Endometrium (tissue), 2 donors: ENCODE results near the gene PRKAR1A.
"Not testable (repeated sequence)": the region's sequence is repeated elsewhere in the genome, so short reads cannot be mapped to it uniquely, and the experiment has no call there.

ENCODE experiments used
- FAIRE-seq: peaks from 2 replicates; lab custom pipeline; 2012; peaks lifted over from hg19 to GRCh38; lab: Jason Lieb, UNC
- donor health status: control.
- donor health status: control.

PRKAR1A gene

GRCh38 chr17:68512247-68512959 is at the start of gene PRKAR1A:
Gene PRKAR1A (plus strand): TSS chr17:68512430. CDS start chr17:68515400, 2,970 bp downstream.
- FAIRE-seq: no peak

DNA sequence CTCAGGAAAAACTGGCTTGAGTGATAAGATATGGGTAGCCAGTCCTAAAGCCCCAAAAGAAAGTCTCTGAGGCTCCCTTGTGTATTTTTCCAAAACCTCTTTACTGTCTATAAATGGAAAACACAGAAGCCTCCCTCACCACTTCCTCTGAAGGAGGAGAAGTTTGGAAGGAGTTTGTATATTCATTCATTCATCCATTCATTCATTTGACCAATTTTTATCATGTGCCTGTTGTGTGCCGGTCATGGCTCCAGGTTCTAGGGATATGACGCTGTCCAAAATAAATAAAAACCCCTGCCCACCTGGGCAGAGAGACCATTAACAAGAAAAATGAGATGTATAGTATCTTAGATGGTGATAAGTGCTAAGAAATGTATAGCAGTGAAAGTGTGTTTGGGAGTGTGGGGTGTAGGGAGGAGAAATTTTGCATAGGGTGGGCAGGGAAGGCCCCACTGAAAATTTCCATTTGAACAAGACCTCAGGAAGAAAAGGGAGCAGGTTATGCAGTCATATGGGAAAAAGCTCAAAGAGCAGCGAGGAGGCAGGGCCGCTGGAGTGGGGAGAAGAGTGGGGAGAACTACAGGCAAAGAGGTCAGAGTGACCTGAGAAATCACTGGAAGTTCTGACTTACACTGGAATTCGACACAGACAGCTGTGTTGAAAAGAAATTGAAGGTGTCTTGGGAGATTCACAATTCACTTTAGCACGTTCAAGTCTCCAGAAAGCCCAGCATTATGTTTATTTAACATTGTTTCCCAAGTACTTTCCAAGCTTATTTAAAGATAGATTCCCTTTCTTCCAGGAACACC is 48.8 kb upstream of the PRKAR1A start:
- no peak for FAIRE-seq

DNA sequence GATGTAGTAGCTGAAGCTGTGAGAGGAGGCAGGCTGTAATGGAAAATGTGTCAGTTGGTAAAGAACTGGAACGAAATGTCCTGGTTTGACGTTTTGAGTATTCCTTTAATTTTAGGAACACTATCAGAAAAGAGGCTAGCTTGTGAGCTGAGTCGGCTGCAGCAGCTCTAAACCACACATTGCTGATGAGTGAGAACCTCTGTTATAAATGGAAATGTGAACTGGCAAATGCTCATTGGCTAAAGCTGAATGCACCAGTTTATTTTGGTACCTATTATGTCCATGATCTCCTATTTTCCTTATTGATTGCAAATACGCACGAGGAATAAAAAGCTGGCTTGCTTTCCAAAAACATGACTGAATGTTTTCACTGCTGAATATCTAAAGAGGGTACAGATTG is 43.9 kb upstream of the PRKAR1A start:
- no peak for FAIRE-seq

- no peak for FAIRE-seq
These were observed 43.4 kb upstream of the PRKAR1A start for GRCh38 chr17:68468788-68469187.

DNA sequence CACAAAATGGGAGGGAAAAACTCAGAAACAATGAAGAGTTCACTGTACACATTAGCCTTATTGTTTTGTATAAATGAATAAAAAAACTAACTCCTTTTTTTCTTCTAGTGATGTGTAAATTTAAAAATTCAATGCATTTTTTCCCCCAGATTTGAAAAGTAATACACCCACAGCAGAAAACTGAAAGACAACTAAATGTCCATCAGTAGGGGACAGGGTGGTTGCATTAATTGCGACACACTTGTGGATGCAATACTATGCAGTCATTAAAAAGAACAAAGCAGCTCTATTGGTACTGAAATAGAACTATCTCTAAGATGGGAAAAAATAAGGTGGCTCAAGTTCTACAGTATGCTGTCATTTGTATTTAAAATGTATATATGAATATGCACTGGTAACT is 41.3 kb upstream of the PRKAR1A start:
- FAIRE-seq: no peak

GRCh38 chr17:68480885-68481284 is 31.3 kb upstream of the PRKAR1A start:
- no peak for FAIRE-seq

GRCh38 chr17:68482576-68483041 is 29.6 kb upstream of the PRKAR1A start:
- FAIRE-seq: no peak

- FAIRE-seq: no peak
These were observed 27.8 kb upstream of the PRKAR1A start for GRCh38 chr17:68484458-68484857.

DNA sequence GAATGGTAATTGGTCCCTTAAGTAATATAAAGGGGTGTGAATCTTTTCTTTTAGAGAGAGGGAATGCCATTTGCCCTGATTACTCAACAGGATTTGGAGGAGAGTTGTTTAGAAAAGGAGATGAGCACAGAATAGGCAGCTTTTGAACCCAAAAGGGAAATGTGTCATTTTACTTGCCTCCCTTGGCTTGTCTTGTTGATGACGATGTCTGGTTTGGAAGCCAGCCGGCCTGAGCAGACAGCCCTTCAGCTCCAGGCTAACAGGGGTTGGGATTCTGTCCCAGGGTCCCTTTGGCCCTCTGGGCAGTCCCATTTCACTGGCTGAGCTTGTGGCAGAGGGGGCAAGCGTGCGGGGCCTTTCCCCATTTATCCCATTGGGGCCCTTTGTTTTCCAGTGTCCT is 22.3 kb upstream of the PRKAR1A start:
- no peak for FAIRE-seq

GRCh38 chr17:68491381-68492231 is 20.6 kb upstream of the PRKAR1A start:
- no peak for FAIRE-seq

- not testable (repeated sequence) for FAIRE-seq
These were observed 19.7 kb upstream of the PRKAR1A start for GRCh38 chr17:68492394-68493054.

DNA sequence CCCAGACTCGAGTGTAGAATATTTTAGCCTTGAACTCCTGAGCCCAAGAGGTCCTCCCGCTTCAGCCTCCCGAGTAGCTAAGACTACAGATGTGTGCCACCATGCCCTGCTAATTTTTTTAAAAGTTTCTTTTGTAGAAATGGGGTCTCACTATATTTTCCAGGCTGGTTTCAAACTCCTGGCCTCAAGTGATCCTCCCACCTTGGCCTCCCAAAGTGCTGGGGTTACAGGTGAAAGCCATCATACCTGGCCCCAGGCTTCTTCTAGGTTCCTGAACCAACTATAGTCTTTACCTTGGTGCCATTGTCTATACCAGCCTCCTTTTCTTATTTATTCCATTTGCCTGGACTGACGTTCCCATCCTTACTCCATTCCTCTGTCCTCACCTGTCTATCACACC is 17.1 kb upstream of the PRKAR1A start:
- FAIRE-seq: no peak

DNA sequence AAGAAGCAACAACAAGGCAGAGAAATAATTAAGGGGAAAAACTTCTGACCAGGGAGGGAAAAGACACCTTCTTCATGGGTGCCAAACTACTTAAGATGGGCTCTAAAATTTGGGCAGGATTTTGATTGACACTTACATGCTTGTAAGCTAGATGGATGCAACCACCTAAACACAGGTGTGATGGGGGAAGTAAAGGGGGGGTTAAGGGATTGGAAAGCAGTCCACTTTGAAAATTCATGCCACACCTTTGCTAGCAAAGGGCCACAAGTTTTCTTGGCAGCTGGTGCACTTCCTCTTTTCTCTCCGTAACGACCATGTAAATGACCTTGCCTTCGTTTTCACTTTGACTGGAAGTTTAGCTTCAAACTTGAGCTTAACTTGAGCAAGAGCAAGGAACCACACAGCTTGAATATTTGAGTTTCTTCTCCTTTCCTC is 14.3 kb upstream of the PRKAR1A start:
- no peak for FAIRE-seq

GRCh38 chr17:68498479-68499326 is 13.5 kb upstream of the PRKAR1A start:
- FAIRE-seq: no peak

GRCh38 chr17:68499587-68499986 is 12.6 kb upstream of the PRKAR1A start:
- no peak for FAIRE-seq

- no peak for FAIRE-seq
These were observed 11.2 kb upstream of the PRKAR1A start for GRCh38 chr17:68501074-68501473.

DNA sequence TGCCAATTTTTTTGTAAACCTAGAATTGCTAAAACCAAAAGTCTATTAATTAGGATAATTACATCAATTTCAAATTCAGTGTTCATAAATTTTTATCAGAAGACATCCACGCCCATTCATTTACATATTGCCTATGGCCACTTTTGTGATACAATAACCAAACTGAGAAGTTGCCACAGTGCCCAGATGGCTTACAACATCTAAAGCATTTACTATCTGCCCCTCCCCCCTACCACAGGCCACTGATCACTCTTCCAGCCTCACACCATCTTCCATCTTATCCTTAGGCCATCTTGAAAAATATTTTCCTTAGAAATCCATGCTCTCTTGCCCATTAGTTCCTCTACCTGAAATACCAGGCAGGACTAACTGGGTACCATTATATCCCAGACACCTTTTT is 6.3 kb upstream of the PRKAR1A start:
- no peak for FAIRE-seq

- no peak for FAIRE-seq
These were observed 4.7 kb upstream of the PRKAR1A start for GRCh38 chr17:68507576-68507975.

GRCh38 chr17:68509141-68510057 is 2.8 kb upstream of the PRKAR1A start:
- FAIRE-seq: no peak

- FAIRE-seq: no peak
These were observed 968 bp upstream of the PRKAR1A start for GRCh38 chr17:68511254-68511670.
